Subcutaneous adipose tissue (tissue), 4 donors: ENCODE measurements around the gene MYO10. TPM values are rescaled to one million over a fixed set of nuclear protein-coding genes. Genes with fewer than 3 reads are reported as not detected.

ENCODE experiments used
- small RNA-seq: library from RNA; depleted of rRNA; stranded (forward); fragments of <200 nt; gene quantifications from one replicate; pipeline ENCODE3, GENCODE V24; 2016
- total RNA-seq, 4 donors: library from RNA; depleted of rRNA; stranded (reverse); fragments of >200 nt; gene quantifications; one replicate each; pipeline ENCODE4 v1.1.0, GENCODE V29; 2016
- TF ChIP-seq, protein P1 (sequence below): fragments of 450-650 bp; IDR thresholded peaks from one replicate; pipeline ENCODE4 v1.5.1; 2016; ENCODE audit warnings: low read depth, mild to moderate bottlenecking, control low read depth, antibody characterized with exemption, moderate library complexity

MYO10 gene
- total RNA-seq, 4 donors from 2014 or later, result 7.0 to 33.0 (median 9.3) TPM

DNA sequence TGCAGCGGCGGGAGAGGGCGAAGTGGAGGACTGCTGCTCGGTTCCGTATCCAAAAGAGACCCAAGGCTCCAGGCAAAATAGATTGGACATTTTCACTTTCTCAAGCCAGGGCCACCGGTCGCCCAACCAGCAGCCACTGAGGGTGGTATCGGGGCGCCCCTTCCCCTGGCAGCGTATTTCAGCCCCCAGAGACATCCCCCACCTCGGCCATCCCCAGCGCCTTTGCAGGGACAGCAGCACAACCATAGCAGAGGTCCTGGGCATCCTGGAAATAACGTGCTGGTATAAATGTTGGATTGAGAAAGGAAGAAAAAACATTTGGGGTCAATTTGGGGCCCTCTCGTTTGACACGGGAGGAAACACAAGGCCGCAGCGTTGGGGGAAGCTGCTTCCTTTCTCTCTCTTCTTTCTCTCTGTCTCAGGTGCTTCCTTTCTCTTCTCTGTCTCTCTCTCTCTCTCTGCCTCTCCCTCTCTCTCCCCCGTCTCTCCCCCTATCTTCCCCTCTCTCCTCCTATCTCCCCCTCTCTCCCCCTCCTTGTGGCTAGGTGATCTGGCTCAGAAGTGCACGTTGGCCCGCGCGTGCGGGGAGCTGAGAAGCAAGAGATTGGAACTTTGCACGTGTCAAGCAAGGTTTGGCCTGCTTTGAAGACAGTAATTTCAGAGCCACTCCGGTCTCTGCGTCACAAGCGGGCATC is 318.7 kb downstream of the MYO10 start:
- TF ChIP-seq, protein P1, sequence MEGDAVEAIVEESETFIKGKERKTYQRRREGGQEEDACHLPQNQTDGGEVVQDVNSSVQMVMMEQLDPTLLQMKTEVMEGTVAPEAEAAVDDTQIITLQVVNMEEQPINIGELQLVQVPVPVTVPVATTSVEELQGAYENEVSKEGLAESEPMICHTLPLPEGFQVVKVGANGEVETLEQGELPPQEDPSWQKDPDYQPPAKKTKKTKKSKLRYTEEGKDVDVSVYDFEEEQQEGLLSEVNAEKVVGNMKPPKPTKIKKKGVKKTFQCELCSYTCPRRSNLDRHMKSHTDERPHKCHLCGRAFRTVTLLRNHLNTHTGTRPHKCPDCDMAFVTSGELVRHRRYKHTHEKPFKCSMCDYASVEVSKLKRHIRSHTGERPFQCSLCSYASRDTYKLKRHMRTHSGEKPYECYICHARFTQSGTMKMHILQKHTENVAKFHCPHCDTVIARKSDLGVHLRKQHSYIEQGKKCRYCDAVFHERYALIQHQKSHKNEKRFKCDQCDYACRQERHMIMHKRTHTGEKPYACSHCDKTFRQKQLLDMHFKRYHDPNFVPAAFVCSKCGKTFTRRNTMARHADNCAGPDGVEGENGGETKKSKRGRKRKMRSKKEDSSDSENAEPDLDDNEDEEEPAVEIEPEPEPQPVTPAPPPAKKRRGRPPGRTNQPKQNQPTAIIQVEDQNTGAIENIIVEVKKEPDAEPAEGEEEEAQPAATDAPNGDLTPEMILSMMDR, result no peak

DNA sequence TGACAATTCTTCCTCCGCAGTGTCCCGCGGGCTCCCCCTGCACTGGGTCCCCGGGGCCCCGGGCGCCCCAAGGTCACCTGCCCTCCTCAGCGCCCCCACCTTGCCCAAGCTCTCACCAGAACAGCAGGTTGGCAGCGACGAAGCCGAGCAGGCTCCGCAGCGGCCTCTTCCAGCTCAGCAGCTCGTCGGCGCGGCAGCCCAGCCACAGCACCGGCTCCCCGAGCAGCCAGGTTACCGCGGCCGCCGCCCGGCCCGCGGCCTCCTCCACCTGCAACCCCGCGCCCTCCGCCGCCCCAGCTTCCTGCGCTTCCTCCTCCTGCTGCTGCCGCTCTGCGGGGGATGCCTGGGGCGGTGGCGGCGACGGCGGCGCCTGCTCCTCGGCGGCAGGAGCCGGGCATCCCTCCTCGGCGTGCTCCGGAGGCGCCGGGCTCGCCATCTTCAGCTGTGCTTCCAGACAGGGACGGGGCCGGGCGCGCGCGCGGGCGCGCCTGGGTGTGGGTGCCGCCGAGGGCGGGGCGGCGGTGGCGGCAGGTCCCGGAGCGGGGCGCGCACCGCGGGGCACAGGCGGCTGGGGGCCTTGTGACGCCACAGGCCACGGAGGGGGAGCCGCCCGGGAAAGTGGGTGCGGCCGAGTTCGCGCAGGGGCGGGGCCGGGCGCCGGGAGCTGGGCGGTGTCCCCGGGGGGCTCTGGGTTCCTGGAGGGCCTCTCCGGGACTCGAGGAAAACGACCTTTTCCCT is 319.4 kb downstream of the MYO10 start, which contains the start of gene RETREG1:
TSS of gene RETREG1 (minus strand) at position 462 of the 738 bp plus-strand sequence. CDS start at position 436, 26 bp downstream.
- TF ChIP-seq, protein P1, result no peak

DNA sequence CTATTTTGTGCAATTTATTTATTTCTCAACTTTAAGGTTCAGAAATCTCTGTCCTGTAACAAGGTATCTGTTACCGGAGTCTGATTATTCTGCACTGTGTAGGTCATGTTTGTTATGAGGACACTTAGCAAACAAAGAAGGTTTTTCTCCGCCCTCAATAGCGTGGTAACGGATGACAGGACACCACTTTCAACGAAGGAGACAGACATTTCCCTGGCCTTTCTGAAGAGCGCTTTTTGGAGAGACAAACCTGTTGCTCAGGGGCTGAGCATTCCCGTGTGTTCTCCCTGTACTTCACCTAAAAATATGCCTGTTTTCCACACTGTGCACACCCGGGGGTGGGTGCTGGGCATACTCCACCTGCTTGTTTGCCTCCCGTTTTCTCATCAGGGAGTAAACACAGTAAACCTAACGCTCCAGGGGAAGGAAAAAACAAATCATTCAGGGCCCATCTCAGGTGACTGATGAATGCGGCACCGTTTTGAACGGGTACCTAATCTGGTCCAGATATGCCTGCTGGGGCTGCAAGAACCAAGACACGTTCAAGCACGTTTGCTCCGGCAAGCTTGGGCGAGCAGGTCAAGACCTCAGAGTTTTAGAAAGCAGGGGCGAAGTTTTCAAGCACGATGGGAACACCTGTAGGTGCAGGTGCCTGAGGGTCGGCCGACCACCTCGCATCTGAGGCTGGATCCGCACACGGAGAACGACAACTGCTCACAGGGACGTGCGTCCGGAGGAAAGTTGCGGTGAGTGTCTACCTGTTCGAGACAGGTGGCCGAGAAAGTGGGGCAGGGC is 320.1 kb downstream of the MYO10 start:
- TF ChIP-seq, protein P1, result no peak

DNA sequence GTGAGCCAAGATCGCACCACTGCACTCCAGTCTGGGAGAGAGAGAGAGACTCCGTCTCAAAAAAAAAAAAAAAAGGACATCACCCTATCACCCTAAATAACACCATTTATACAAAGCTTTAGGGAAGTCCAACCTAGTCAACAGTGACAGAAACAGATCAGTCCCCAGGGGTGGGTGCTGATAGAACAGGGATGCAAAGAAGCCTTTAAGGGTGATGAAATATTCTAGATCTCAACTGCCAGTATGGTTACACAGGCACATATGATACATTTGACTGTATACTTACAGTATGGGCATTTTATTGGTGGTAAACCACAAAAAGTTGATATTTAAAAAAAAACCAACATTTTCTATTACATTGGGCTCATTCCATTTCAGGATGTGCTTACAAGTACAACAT is 324.1 kb downstream of the MYO10 start:
- TF ChIP-seq, protein P1, result no peak

Small RNA genes lying within 50 kb of the gene (small RNA-seq; reads per million reads assigned to genes)
- gene RF00019 (0.49 reads per million), gene RNA5SP179 (not detected), gene RNU6-660P (not detected)
